GM23338 (cell line): ENCODE results near the gene MED12L. TPM values are rescaled to one million over a fixed set of nuclear protein-coding genes. Genes with fewer than 3 reads are reported as not detected.

ENCODE experiments used
- ATAC-seq: fragments of 200-7000 bp; cut with Tn5 transposase; 3 replicates; pipeline ENCODE4 v1.9.1; 2020
- DNase-seq: peaks from one replicate; pipeline ENCODE4 v3.0.0-alpha.2; 2015; ENCODE audit warnings: low spot score
- H2AFZ ChIP-seq: fragments of 200-600 bp; sonication (generic); 2 replicates; pipeline ENCODE4 v1.8.0; 2016; ENCODE audit warnings: antibody characterized with exemption, mild to moderate bottlenecking, moderate library complexity
- H3F3A ChIP-seq: fragments of 200-600 bp; sonication (generic); replicated peaks from 2 replicates; pipeline ENCODE4 v1.8.0; 2017; ENCODE audit warnings: antibody characterized with exemption, mixed run types, low read depth
- H3K27ac ChIP-seq: fragments of 200-600 bp; sonication (generic); 2 replicates; pipeline ENCODE4 v1.6.1; 2016; ENCODE audit warnings: low read depth
- H3K27me3 ChIP-seq: fragments of 200-600 bp; sonication (generic); 2 replicates; pipeline ENCODE4 v1.8.0; 2016; ENCODE audit warnings: mild to moderate bottlenecking, mixed run types, moderate library complexity; ENCODE audit not compliant: insufficient read depth
- H3K36me3 ChIP-seq: fragments of 200-600 bp; sonication (generic); 2 replicates; pipeline ENCODE4 v1.8.0; 2016; ENCODE audit warnings: mild to moderate bottlenecking; ENCODE audit not compliant: insufficient read depth
- H3K4me1 ChIP-seq: fragments of 200-600 bp; sonication (generic); 2 replicates; pipeline ENCODE4 v1.8.0; 2016; ENCODE audit warnings: mild to moderate bottlenecking, moderate library complexity; ENCODE audit not compliant: insufficient read depth
- H3K4me2 ChIP-seq: fragments of 200-600 bp; sonication (generic); 2 replicates; pipeline ENCODE4 v1.7.1; 2017; ENCODE audit warnings: mixed run types
- H3K4me3 ChIP-seq: fragments of 200-600 bp; sonication (generic); 2 replicates; pipeline ENCODE4 v1.6.1; 2016; ENCODE audit warnings: mixed run types
- H3K79me2 ChIP-seq: fragments of 200-600 bp; sonication (generic); replicated peaks from 2 replicates; pipeline ENCODE4 v1.8.0; 2017; ENCODE audit warnings: mild to moderate bottlenecking; ENCODE audit not compliant: insufficient read depth
- H3K9me2 ChIP-seq: fragments of 200-600 bp; sonication (generic); 2 replicates; pipeline ENCODE4 v1.8.0; 2017; ENCODE audit not compliant: insufficient read depth
- H4K20me1 ChIP-seq: fragments of 200-600 bp; sonication (generic); replicated peaks from 2 replicates; pipeline ENCODE4 v1.8.0; 2017; ENCODE audit warnings: mild to moderate bottlenecking; ENCODE audit not compliant: insufficient read depth
- H3K27ac Mint-ChIP-seq: 2 replicates; pipeline ENCODE4 v1.8.0; 2020; ENCODE audit warnings: inconsistent platforms, mild to moderate bottlenecking, moderate library complexity, mixed read lengths
- H3K27me3 Mint-ChIP-seq: 3 replicates; pipeline ENCODE4 v1.8.0; 2022; ENCODE audit warnings: low read depth, mild to moderate bottlenecking, moderate library complexity, mixed read lengths, inconsistent platforms; ENCODE audit not compliant: insufficient read depth, poor library complexity
- H3K36me3 Mint-ChIP-seq: 3 replicates; pipeline ENCODE4 v1.8.0; 2021; ENCODE audit warnings: low read depth, mild to moderate bottlenecking, inconsistent platforms, moderate library complexity, mixed read lengths
- H3K4me1 Mint-ChIP-seq: 3 replicates; pipeline ENCODE4 v1.8.0; 2020; ENCODE audit warnings: mild to moderate bottlenecking, inconsistent platforms, mixed read lengths
- H3K4me3 Mint-ChIP-seq: 3 replicates; pipeline ENCODE4 v1.8.0; 2021; ENCODE audit warnings: moderate library complexity, mild to moderate bottlenecking, inconsistent platforms, mixed read lengths
- H3K9me3 Mint-ChIP-seq: 3 replicates; pipeline ENCODE4 v1.8.0; 2020; ENCODE audit warnings: moderate library complexity, mild to moderate bottlenecking, inconsistent platforms, mixed read lengths
- CREB1 ChIP-seq: fragments of 250-450 bp; sonication (Bioruptor Pico); IDR thresholded peaks from 2 replicates; pipeline ENCODE4 v1.5.0; 2020; ENCODE audit warnings: low read depth, mild to moderate bottlenecking, moderate library complexity
- CTCF ChIP-seq, 2 experiments: fragments of 200-600 bp in 1 of 2; sonication (generic) in 1 of 2; conservative IDR thresholded peaks; 2 replicates each; pipeline versions ENCODE4 v1.5.1 to v1.6.1; 2016 to 2017; ENCODE audit warnings: antibody characterized with exemption in 2 of 2, low read depth in 2 of 2, mild to moderate bottlenecking in 2 of 2, moderate library complexity in 1 of 2
- ETS1 ChIP-seq: IDR thresholded peaks from 2 replicates; pipeline ENCODE4 v1.6.1; 2016; ENCODE audit warnings: antibody characterized with exemption
- POLR2AphosphoS5 ChIP-seq: IDR thresholded peaks from 2 replicates; pipeline ENCODE4 v1.6.1; 2016; ENCODE audit warnings: antibody characterized with exemption, low read depth
- STAT1 ChIP-seq: IDR thresholded peaks from one replicate; pipeline ENCODE4 v1.6.1; 2016; ENCODE audit warnings: antibody characterized with exemption; ENCODE audit not compliant: unreplicated experiment
- polyA plus RNA-seq: library from polyadenylated mRNA; unstranded; fragments of >200 nt; fragmentation: Nextera tagmentation; extraction: Ambion mirVana; gene quantifications from 2 replicates; pipeline ENCODE4 v1.2.1, GENCODE V29; 2016
- total RNA-seq: library from RNA; depleted of rRNA; stranded (reverse); fragments of >200 nt; shearing (Covaris generic); gene quantifications from 2 replicates; pipeline ENCODE4 v1.2.3, GENCODE V29; 2014

The MED12L gene
- total and polyA plus RNA-seq, 2 experiments from 2014 or later: 5.7 to 25.0 TPM

DNA sequence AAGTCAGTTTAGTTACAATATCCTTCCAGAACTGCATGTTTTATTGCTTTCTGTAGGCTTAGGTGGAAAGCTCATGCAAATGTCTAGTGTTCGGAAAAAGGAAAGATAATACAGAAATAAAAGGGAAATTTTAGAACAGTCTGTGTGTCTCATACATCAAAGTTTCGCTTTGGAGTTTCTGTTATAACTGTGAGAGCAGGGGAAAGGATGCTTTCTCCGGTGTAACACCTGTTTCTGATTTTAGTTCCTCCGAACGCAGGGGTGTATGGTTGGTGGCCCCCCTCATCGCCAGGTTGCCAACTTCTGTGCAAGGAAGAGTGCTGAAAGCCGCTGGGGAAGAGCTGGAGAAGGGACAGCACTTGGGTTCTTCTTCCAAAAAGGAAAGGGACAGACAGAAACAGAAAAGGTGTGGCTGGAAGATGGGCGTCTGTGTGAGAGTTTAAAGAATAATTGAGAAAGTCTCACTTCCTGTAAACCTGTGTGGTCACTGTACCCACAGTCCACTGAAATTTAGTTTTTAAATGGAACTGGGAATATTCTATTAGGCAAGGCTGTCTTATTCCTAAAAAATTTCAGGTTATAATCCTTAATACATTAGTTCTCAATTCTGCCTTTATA is 292.4 kb downstream of the MED12L start:
- Histone ChIP-seq H3K27ac (no peak overlapping the region), H3K4me1 (no peaks in the 10 kb centered on the region), H3K4me3 (no peak overlapping the region), H3K36me3 (peaks cover 8% of the 10 kb centered on the region; the same call in 1 of the 2 replicates), H4K20me1 (no peaks in the 10 kb centered on the region), H3F3A (no peaks in the 10 kb centered on the region), H3K9me2 (no peaks in the 10 kb centered on the region), H3K79me2 (no peaks in the 10 kb centered on the region), H3K27me3 (no peaks in the 10 kb centered on the region), H2AFZ (no peak overlapping the region), H3K4me2 (no peak overlapping the region)
- Mint-ChIP-seq H3K27me3 (no peaks in the 10 kb centered on the region), H3K36me3 (peaks cover 2% of the 10 kb centered on the region; the same call in 1 of the 3 replicates), H3K4me1 (peaks cover 3% of the 10 kb centered on the region; the same call in 1 of the 3 replicates), H3K27ac (no peak overlapping the region), H3K4me3 (no peak overlapping the region), H3K9me3 (no peaks in the 10 kb centered on the region)
- DNase-seq (no peak), ATAC-seq (no peak)
- TF ChIP-seq POLR2AphosphoS5 (no peak), ETS1 (no peak), CREB1 (CRISPR knock-in tag) (no peak), CTCF (conservative IDR thresholded peaks at IDR 0.05; ENCODE audit: low read depth in 2 of 2) (no peak)

DNA sequence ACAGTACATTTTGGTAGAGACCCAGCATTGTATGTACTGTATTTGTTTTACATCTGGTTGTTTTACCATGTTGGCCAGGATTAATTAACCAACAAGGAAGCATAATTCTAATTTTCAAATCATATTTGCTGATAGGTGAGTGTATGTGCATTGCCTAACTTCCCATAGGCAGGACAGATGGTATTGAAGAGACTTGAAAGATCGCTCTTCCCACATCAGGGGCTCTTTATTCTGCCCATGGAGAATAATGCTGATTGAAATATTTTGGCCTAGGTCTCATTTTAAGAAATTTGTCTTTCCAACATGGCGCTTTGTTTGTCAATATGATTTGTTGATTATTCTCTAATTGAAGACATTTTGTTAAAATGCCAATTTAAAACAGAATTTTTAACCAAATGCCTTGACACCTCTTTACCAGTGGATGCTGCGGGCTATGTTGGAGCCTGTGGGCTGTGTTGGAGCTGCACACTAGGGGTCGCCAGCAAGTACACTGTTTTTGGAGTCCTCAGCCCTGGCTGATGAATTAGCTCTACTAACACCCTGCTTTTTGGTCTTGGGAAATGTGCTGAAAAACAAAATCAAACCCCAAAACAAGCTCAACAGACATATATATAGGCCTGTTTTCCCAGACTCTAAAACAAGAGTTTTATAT is 293.7 kb downstream of the MED12L start:
- Histone ChIP-seq H3K4me1 (no peaks in the 10 kb centered on the region), H2AFZ (no peak overlapping the region), H3K27me3 (no peaks in the 10 kb centered on the region), H3K27ac (peak overlapping the region; percentile 72; the same call in 1 of the 2 replicates), H3F3A (no peaks in the 10 kb centered on the region), H3K9me2 (no peaks in the 10 kb centered on the region), H4K20me1 (no peaks in the 10 kb centered on the region), H3K36me3 (peaks cover 14% of the 10 kb centered on the region; the same call in 1 of the 2 replicates), H3K79me2 (no peaks in the 10 kb centered on the region), H3K4me2 (no peak overlapping the region), H3K4me3 (no peak overlapping the region)
- Mint-ChIP-seq H3K27ac (no peak overlapping the region), H3K36me3 (peaks cover 13% of the 10 kb centered on the region; the same call in 1 of the 3 replicates), H3K4me3 (no peak overlapping the region), H3K27me3 (no peaks in the 10 kb centered on the region), H3K4me1 (peaks cover 3% of the 10 kb centered on the region; the same call in 1 of the 3 replicates), H3K9me3 (no peaks in the 10 kb centered on the region)
- TF ChIP-seq CTCF (conservative IDR thresholded peaks at IDR 0.05; ENCODE audit: low read depth in 2 of 2): peak; percentile 83 to 84
- TF ChIP-seq STAT1: no peak
- ATAC-seq: peak; percentile 99
- DNase-seq: peak; percentile 69
